Ascending aorta (tissue), 2 donors: ENCODE results near the gene MRPL44. TPM values are rescaled to one million over a fixed set of nuclear protein-coding genes. Genes with fewer than 3 reads are reported as not detected.

Experiments
- DNase-seq, 2 donors: peaks; one replicate each; pipeline ENCODE4 v3.0.0-alpha.2; 2019; ENCODE audit warnings: low spot score in 2 of 2
- H3K27ac ChIP-seq, 2 donors: fragments of 200-600 bp; sonication (generic); one replicate each; pipeline ENCODE4 v1.5.1; 2016 to 2017; ENCODE audit warnings: mild to moderate bottlenecking in 1 of 2
- H3K27me3 ChIP-seq: fragments of 200-600 bp; sonication (generic); one replicate; pipeline ENCODE4 v1.5.1; 2017
- H3K36me3 ChIP-seq, 2 donors: fragments of 200-600 bp; sonication (generic); one replicate each; pipeline ENCODE4 v1.5.1; 2016
- H3K4me1 ChIP-seq, 2 donors: fragments of 200-600 bp; sonication (generic); one replicate each; pipeline ENCODE4 v1.5.1; 2016 to 2017; ENCODE audit warnings: mild to moderate bottlenecking in 1 of 2
- H3K4me3 ChIP-seq, 2 donors: fragments of 200-600 bp; sonication (generic); one replicate each; pipeline ENCODE4 v1.5.1; 2016 to 2017; ENCODE audit warnings: mild to moderate bottlenecking in 1 of 2
- H3K9me3 ChIP-seq, 2 donors: fragments of 200-600 bp; sonication (generic); one replicate each; pipeline ENCODE4 v1.5.1; 2016
- CTCF ChIP-seq, 3 experiments: fragments of 200-600 bp in 2 of 3; fragments of 450-650 bp in 1 of 3; sonication (generic) in 2 of 3; IDR thresholded peaks; one replicate each; pipeline ENCODE4 v1.5.1; 2016 to 2019; ENCODE audit warnings: antibody characterized with exemption in 3 of 3, mild to moderate bottlenecking in 1 of 3, moderate library complexity in 1 of 3
- intact Hi-C: fragments of 100-400 bp; cut with DNase I; formaldehyde crosslinking; loops from one replicate; pipeline ENCODE4 v1.15.1; 2023
- total RNA-seq: library from RNA; depleted of rRNA; stranded (reverse); fragments of >200 nt; gene quantifications from one replicate; pipeline ENCODE4 v1.1.0, GENCODE V29; 2016

The MRPL44 gene
- total RNA-seq, 1 donor from 2014 or later = 3.8 TPM

GRCh38 chr2:223954401-223954800 lies 2.9 kb upstream of the MRPL44 start:
- Histone ChIP-seq H3K4me1 (peaks cover 0 to 20% of the 10 kb centered on the region in 2 donors), H3K36me3 (no peaks in the 10 kb centered on the region), H3K27me3 (no peaks in the 10 kb centered on the region), H3K4me3 (no peak overlapping the region), H3K27ac (no peak overlapping the region), H3K9me3 (no peaks in the 10 kb centered on the region)
- DNase-seq = no peak
- TF ChIP-seq CTCF (IDR thresholded peaks at IDR 0.05) = no peak
- intact Hi-C loops = no loop called here

- H3K27me3 ChIP-seq = no peaks in the 10 kb centered on the region
- no peak for DNase-seq
- no peak for TF ChIP-seq CTCF (IDR thresholded peaks at IDR 0.05)
- peaks cover 0 to 7% of the 10 kb centered on the region in 2 donors for H3K36me3 ChIP-seq
- no peaks in the 10 kb centered on the region for H3K9me3 ChIP-seq
- peak overlapping the region; percentile 83 to 88 for H3K27ac ChIP-seq
- intact Hi-C loops = loop anchor here (5.0 kb wide), 2 partner anchors 59 to 631 kb away; partner anchors contain the start of gene CUL3
- H3K4me3 ChIP-seq = peak overlapping the region in 1 of 2 donors; percentile 92
- H3K4me1 ChIP-seq = peaks cover 7 to 36% of the 10 kb centered on the region in 2 donors
Observed at GRCh38 chr2:223956300-223956699, 963 bp upstream of the MRPL44 start.

GRCh38 chr2:223959688-223960087 lies 2.4 kb downstream of the MRPL44 start:
- Histone ChIP-seq H3K4me3 (peak overlapping the region; percentile 23 to 92), H3K9me3 (no peaks in the 10 kb centered on the region), H3K27me3 (no peaks in the 10 kb centered on the region), H3K4me1 (peaks cover 7 to 52% of the 10 kb centered on the region in 2 donors), H3K36me3 (peaks cover 4 to 8% of the 10 kb centered on the region in 2 donors), H3K27ac (no peak overlapping the region)
- intact Hi-C loops = loop anchor here (5.0 kb wide), 2 partner anchors 62 to 628 kb away; partner anchors contain the start of gene CUL3
- DNase-seq = no peak
- no peak for TF ChIP-seq CTCF (IDR thresholded peaks at IDR 0.05)

- Histone ChIP-seq H3K4me1 (peaks cover 0 to 7% of the 10 kb centered on the region in 2 donors), H3K27ac (no peak overlapping the region), H3K27me3 (no peaks in the 10 kb centered on the region), H3K4me3 (no peak overlapping the region), H3K9me3 (no peaks in the 10 kb centered on the region), H3K36me3 (peaks cover 13 to 27% of the 10 kb centered on the region in 2 donors)
- intact Hi-C loops = no loop called here
- no peak for DNase-seq
- TF ChIP-seq CTCF (IDR thresholded peaks at IDR 0.05) = no peak
Observed at GRCh38 chr2:223967981-223968380, 10.7 kb downstream of the MRPL44 start.

- DNase-seq = no peak
- intact Hi-C loops = no loop called here
- Histone ChIP-seq H3K27ac (no peak overlapping the region), H3K36me3 (peaks cover 11 to 27% of the 10 kb centered on the region in 2 donors), H3K4me1 (no peaks in the 10 kb centered on the region), H3K4me3 (no peak overlapping the region), H3K9me3 (no peaks in the 10 kb centered on the region), H3K27me3 (no peaks in the 10 kb centered on the region)
- no peak for TF ChIP-seq CTCF (IDR thresholded peaks at IDR 0.05)
Observed at GRCh38 chr2:223969315-223969714, 12.1 kb downstream of the MRPL44 start.

- no peak overlapping the region for H3K27ac ChIP-seq
- H3K27me3 ChIP-seq = no peaks in the 10 kb centered on the region
- H3K9me3 ChIP-seq = no peaks in the 10 kb centered on the region
- DNase-seq = no peak
- intact Hi-C loops = loop anchor here (1.0 kb wide), 1 partner anchor 314 kb away; no protein-coding TSS in a partner anchor
- no peaks in the 10 kb centered on the region for H3K4me1 ChIP-seq
- TF ChIP-seq CTCF (IDR thresholded peaks at IDR 0.05) = no peak
- H3K36me3 ChIP-seq = peaks cover 9 to 27% of the 10 kb centered on the region in 2 donors
- no peak overlapping the region for H3K4me3 ChIP-seq
Observed at GRCh38 chr2:223969856-223970255, 12.6 kb downstream of the MRPL44 start.
